SK-MEL-5 (cell line): Measurements from ENCODE around the gene PTPRG. TPM values are rescaled to one million over a fixed set of nuclear protein-coding genes. Genes with fewer than 3 reads are reported as not detected.
"Not testable (repeated sequence)": the region's sequence is repeated elsewhere in the genome, so short reads cannot be mapped to it uniquely, and the experiment has no call there.

ENCODE experiments used
- DNase-seq: peaks from one replicate; pipeline ENCODE4 v3.0.0-alpha.2; 2016; ENCODE audit warnings: low read depth, low spot score
- in situ Hi-C: cut with HindIII; loops from 2 replicates; pipeline ENCODE4 v1.10.0; 2016; ENCODE audit warnings: low sequenced_read_pairs, high pct_unique_total_duplicates, low pct_unique_long_range_greater_than_20kb
- total RNA-seq: library from RNA; depleted of rRNA; stranded (reverse); fragments of >200 nt; shearing (Covaris generic); gene quantifications from 2 replicates; pipeline ENCODE4 v1.2.3, GENCODE V29; 2014

The PTPRG gene
- total RNA-seq, 1 experiment from 2014 or later, result 35.3 TPM

DNA sequence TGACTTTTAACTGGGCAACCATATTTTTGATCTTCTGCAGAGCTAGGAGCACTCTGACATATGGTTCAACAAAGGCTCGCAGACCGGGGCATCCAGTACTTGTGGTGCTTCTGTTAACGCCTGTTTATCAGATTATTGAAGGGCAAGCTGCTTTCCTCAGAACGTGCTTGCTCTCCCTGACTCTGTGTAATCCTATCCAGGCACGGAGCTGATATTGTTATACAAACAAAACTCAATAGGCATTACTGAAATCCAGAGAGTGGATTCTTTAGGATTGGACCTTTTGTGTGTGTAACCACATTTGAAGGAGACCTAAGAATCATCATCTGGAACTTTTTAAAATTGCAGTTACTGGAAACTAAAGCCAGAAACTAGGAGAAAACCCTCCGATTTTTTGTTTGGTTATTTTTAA lies 246.5 kb downstream of the PTPRG start:
- no peak for DNase-seq
- in situ Hi-C loops, result no loop called here

DNA sequence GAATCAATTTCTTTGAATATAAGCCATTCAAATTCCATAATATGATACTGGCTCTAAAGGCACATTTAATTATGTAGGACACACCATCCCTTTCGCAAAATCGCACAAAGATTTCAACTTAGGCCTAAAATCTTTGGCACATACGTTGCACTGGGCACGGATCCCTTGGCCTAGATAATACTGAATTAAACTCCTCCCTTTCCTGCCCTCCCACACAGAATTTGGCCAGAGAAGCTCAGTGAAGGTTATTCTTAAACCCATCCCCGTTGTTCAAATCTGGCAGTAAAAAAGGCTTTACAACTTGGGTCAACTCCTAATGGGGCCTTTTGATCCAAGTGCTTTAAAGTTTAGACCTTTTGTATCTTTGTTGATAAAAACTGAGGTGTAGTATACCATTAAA lies 247.2 kb downstream of the PTPRG start:
- no peak for DNase-seq
- in situ Hi-C loops, result no loop called here

DNA sequence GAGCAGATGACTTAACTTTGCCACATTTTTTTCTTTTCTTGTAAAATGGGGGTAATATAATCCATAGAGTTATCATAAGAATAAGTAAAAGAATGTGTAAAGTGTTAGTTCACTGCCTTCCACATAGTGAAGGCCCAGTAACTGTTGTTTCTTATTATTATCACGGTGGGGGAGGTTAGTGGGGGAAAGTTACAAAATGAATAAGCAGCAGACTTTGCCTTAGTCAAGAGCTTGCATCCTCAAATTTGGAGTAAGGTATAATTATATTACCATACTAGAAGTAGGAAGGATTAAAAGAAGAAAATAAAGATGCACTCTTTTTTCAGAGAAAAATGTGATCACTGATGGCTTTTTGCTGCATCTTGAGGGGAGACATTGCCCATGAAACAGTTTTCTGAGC lies 247.6 kb downstream of the PTPRG start:
- in situ Hi-C loops, result no loop called here
- no peak for DNase-seq

DNA sequence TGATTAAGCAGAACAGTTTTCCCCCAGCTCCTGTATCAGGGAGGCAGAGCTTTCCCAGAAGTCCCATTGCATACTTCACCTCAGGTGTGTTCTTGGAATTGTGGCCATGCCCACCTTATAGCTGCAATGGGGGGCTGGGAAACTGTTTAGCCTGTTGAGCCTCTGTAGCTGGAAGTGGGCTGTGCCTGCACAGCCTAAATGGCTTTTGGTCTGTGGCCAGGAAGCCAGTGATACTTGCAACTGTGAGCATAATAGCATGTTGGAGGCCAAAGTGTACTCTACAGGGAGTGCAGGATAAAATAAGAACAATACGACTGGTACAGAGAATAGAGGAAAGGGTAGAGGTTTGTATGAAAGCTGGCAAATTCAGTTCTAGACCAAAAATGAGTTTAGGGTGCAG lies 248.5 kb downstream of the PTPRG start:
- in situ Hi-C loops, result no loop called here

DNA sequence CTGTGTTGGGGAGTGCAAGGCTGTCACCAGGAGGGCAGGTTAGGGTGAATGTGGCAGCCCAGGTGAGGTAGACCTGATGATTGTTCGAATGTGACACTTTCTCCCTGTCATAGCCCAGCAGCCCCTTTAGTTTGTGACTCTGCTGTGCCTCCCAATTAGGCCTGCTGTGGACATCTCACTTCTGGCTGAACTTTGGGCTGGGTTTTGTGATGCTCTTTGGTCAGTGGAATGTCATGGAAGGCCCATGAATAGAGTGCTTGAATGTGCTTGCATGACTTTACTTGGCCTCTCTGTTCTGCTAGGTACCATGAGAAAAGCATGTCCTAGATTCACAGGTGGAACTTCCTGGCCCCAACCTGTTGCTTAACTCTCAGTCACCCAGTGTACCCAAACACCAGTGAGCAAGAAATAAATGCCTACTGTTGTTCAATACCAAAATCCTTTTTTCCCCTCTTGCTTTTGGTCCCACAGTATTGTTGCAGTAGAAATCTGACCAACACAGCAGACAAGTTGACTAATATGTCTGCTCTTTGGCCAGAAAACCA lies 249.7 kb downstream of the PTPRG start:
- in situ Hi-C loops, result no loop called here
- no peak for DNase-seq

More for the DNA sequence above, 248.5 kb downstream of the PTPRG start:
- DNase-seq, result no peak

DNA sequence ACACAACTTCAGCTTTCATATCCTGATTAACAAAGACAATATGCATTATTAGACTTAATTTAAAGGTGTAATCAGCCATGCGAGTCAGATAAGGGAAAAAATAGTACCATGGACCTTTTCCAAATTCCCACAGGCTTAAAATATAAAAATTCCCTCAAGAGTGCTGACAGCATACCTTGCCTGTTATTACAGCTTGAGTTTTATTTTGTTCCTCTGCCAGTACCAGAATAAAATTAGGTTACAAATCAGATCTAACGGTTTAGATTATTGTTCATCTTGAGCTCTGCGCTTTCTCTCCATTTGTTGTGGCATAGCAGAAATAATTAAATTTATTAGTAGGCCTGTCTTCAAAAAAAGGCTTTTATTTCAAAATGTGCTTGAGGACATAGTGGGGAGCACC lies 250.3 kb downstream of the PTPRG start:
- DNase-seq, result no peak
- in situ Hi-C loops, result no loop called here

DNA sequence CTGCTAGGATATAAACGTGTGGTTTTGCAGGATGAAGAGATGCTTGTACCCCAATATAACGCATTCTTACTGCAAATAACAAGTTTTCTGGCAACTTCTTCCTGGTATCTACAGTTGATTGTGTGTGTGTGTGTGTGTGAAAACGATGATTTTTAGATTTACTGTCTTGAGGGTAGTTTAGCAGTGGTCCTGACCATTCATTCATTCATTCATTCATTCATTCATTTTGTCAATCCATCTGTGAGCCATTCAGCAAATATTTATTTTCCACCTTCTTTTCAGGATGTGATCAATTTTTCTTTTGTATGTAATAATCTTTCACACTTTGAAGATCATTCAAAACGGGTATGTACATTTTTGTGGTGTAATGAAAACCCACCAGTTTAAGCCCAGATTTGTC lies 250.7 kb downstream of the PTPRG start:
- in situ Hi-C loops, result no loop called here
- DNase-seq, result no peak

DNA sequence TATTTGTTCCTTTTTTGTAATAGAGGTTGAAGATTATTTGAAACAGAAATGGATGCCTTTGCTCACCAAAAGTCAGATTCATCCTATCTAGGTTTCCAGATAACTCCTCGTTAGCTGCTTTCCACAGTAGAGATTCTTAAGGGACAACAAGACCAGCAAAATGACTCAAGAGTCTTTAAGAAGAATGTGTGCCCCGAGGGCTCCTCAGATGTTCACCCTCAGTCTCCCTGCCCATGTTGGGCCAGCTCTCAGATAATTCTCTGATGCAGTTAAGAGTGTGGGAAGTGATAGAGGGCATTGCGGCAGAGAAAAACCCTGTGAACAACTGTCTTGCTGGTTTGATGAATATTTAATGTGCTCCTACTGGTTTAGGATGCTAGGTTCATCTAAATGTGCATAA lies 251.1 kb downstream of the PTPRG start:
- in situ Hi-C loops, result no loop called here
- DNase-seq, result no peak

DNA sequence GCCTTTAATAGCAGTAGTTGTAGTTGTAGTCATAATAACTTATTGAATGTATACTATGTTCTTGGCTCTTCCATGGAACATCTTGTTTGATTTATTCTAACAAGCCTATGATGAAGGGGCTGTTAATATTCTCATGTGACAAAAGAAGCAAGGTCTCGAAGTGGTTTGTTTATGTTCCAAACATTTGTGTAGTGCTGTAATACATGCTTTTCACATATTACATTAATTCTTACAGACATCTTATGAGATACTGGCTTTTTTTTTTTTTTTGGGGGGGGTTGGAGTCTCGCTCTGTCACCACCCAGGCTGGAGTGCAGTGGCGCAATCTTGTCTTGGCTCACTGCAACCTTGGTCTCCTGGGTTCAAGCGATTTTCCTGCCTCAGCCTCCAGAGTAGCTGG lies 252.3 kb downstream of the PTPRG start:
- in situ Hi-C loops, result no loop called here
- DNase-seq, result no peak

DNA sequence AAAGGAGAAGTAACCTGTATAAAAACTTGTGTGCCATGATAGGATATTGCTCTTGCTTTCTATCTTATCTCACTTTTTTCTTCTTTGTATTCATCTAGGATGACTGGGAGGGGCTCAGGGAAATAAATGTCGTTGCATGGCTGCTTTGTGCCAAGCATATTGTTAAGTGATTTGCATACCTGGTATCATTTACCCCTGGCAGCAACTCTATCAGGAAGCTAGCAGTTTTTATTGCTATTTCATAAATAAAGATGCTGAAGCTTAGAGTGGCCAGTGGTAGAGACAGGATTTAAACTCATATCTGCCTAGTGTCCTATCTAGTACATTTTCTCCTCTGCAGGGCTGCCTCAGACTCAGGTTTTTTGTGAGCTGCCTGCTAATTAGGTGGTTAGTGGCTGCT lies 253.3 kb downstream of the PTPRG start:
- in situ Hi-C loops, result no loop called here
- no peak for DNase-seq

DNA sequence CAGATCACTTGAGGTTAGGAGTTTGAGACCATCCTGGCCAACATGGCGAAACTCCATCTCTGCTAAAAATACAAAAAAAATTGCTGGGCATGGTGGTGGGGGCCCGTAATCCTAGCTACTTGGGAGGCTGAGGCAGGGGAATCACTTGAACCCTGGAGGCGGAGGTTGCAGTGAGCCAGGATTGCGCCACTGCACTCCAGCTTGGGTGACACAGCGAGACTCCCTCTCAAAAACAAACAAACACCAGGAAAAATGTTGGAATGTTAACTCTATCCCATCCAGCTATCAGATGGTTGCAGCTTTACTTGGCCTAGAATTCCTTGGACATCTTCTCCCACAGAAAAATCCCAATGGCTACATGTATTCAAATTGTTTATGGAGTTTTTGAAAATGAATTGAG lies 254.9 kb downstream of the PTPRG start:
- DNase-seq, in situ Hi-C loops: not testable (repeated sequence)

DNA sequence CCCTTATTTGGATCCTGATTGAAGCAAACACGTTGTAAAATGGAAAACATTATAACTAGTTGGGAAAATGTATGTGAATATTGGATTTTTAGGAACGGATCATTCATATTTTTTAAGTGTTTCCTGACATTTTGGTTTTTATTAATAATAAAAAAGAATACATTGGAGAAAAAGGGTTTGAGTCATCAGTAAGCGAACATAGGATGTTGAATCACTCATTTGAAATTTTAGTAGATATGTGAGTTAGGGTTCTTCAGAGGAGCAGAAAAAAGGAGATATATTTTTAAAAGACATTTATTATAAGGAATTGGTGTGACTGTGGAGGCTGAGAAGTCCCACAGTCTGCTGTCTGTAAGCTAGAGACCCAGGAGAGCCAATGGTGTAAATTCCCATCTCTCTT lies 258.5 kb downstream of the PTPRG start:
- DNase-seq, result no peak
- in situ Hi-C loops, result no loop called here

DNA sequence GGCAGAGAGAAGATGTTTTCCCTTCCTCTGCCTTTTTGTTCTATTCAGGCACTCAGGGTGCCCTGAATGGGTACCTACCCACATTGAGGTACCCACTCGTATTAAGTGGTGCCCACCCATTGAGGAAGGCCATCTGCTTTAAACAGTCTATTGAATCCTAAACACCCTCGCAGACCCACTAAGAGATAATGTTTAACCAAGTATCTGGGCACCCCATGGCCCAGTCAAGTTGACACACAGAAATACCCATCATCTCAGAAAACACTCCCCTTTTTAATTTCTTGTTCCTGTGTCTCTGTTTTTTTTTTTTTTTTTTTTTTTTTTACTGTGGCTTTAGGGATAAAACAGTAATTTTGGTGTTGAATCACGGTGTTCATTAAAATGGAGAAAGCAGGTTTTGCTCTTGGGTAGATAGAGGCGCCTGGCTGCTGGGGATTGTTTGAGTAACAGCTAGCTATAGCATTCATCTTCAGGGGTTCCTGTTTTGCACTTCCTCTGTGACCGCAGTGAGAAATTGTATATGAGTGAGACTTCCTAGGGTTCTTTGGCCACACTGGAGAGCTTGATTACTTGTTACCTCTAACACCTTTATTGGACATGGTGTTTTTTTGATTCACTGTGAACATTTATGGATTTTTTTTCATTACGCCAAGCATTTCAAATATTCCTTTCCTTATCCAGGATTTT lies 259.1 kb downstream of the PTPRG start:
- in situ Hi-C loops, result no loop called here
- DNase-seq, result no peak

DNA sequence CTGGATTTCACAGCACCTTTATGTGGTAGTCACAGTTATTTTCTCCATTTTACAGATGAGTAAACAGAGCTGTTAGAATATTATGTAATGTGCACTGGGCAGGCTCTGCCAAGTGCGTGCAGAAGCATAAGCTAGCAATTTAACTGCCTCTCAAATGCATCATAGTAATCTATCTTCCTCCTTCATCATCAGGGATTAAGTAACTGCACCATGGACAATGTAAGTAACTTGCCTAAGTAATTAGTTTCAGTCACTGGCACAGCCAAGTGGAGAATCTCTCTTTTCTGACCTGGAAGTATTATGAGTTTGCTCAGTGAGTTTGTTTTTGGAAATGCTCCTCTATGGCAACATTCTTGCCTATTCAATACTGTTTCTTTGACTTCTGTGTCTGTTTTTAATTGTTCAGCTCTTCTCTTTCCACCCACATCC lies 260.5 kb downstream of the PTPRG start:
- DNase-seq, result no peak
- in situ Hi-C loops, result no loop called here

DNA sequence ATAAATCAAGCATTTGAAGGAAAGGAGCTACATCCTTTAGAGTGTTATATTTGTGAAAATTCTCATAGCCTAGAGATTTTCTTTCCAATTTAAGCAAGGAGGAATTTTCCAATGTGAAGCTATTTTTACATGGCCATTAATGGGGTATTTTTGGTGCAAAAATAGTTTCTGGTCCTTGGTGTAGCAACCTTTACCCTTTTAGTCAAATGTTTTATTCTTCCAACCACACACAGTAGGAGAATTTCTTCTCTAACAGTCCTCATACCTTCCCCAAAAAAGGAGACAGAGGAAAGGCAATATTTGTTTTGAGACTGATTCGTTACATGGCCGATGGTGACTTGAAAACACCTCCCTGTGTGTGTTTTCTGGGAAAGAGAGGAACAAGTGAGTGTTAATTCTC lies 261.2 kb downstream of the PTPRG start:
- in situ Hi-C loops, result no loop called here
- DNase-seq, result no peak

DNA sequence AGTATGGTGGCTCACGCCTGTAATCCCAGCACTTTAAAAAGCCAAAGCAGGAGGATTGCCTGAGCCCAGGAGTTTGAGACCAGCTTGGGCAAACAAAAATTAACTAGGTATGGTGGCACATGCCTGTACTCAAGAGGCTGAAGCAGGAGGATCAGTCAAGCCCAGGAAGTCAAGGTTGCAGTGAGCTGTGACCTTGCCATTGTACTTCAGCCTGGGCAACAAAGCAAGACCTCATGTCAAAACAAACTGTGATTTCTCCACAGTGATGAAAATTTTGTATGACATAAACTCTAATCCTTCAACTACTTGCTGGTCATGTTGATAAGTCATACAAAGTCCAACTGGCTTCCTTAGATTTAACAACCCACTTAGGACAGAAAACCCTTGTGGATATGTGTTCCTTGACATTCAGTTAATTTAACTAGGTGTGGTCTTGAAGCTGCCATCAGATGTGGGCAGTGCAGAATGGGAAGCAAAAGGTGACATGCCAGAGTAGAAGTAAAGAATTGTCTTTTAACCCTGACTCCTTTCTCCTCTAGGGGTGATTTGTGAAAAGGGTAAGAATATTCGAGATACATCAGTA lies 263.3 kb downstream of the PTPRG start:
- no peak for DNase-seq
- in situ Hi-C loops, result no loop called here

DNA sequence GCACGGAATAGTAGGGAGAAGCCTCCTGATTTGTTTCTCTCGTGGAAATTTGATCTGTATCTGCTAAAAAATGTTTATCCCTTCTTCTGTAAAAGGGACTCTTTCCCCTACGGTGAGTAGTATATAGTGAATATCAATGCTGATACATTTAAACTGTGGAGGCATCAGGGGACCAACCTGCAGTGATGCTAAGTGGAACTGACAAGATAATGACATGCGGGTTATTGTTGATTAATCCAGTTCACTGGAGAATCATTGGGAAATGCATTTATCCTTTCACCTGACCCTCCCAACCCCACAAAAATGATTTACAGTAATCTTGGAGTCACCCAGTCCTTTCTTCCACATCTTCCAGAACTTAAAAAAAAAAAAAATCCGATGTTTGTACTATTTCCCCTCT lies 264.8 kb downstream of the PTPRG start:
- in situ Hi-C loops, result no loop called here
- DNase-seq, result no peak

DNA sequence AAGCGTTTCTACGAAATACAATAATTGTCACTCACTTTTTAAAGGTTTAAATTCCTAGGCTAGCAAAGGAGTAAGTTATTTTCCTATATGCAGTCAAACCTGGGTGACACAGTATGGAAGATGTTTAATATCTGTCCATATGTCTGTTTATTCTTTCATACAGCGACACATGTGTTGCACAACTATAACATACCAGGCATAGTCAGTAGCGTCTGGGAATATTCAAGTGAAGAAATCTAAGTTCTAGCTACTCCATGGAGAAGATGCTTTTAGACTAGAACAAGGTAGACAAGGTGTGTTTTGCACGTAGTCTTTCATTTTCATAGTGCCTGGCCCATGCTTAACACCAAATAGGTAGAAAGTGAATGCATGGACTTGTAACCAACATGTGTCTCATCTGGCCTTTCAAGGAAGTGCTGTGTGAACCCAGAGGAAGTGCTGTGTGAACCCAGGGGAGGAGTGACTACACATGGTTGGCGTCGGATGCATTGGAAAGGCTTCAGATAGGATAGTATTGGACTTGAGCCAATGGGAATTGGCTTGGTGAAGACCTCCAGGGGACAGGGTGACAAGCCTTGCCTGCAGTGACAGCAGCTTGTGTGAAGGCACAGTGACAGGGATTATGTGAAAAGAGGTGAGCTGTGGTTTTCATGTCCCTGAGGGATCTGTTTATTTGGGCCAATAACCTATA lies 267.0 kb downstream of the PTPRG start:
- in situ Hi-C loops, result no loop called here

More for the DNA sequence above, 267.0 kb downstream of the PTPRG start:
- DNase-seq, result no peak
